Breast epithelium (tissue), 4 donors: ENCODE measurements around the gene RGS3. TPM values are rescaled to one million over a fixed set of nuclear protein-coding genes. Genes with fewer than 3 reads are reported as not detected.

Source experiments
- DNase-seq, 2 donors: peaks; one replicate each; pipeline ENCODE4 v3.0.0-alpha.2; 2019; ENCODE audit warnings: low spot score in 2 of 2
- H3K27ac ChIP-seq, 2 donors: fragments of 200-600 bp; sonication (generic) in 1 of 2; one replicate each; pipeline ENCODE4 v1.5.1; 2016 to 2019; ENCODE audit warnings: mild to moderate bottlenecking in 1 of 2
- H3K27me3 ChIP-seq, 2 donors: fragments of 200-600 bp; sonication (generic) in 1 of 2; one replicate each; pipeline versions ENCODE4 v1.5.1 to v1.6.0; 2017 to 2019; ENCODE audit warnings: control low read depth in 1 of 2, mild to moderate bottlenecking in 1 of 2
- H3K36me3 ChIP-seq: fragments of 200-600 bp; one replicate; pipeline ENCODE4 v1.5.1; 2019
- H3K4me1 ChIP-seq, 2 donors: fragments of 200-600 bp; sonication (generic); one replicate each; pipeline ENCODE4 v1.5.1; 2016 to 2019; ENCODE audit warnings: control low read depth in 1 of 2
- H3K4me3 ChIP-seq, 3 donors: fragments of 200-600 bp; sonication (generic); 1 replicate in 2 of 3; 2 replicates in 1 of 3; pipeline ENCODE4 v1.5.1; 2016 to 2019; ENCODE audit warnings: mild to moderate bottlenecking in 3 of 3, moderate library complexity in 2 of 3
- H3K9me3 ChIP-seq, 2 donors: fragments of 200-600 bp; sonication (generic) in 1 of 2; one replicate each; pipeline ENCODE4 v1.5.1; 2016 to 2019; ENCODE audit warnings: control low read depth in 1 of 2
- CTCF ChIP-seq, 3 donors: fragments of 450-650 bp; IDR thresholded peaks; one replicate each; pipeline ENCODE4 v1.5.1; 2016 to 2017; ENCODE audit warnings: antibody characterized with exemption in 3 of 3, mild to moderate bottlenecking in 3 of 3, moderate library complexity in 3 of 3
- POLR2A ChIP-seq: fragments of 450-650 bp; IDR thresholded peaks from one replicate; pipeline ENCODE4 v1.6.1; 2016; ENCODE audit warnings: antibody characterized with exemption, mild to moderate bottlenecking, moderate library complexity
- POLR2AphosphoS5 ChIP-seq, 3 donors: sonication (generic); formaldehyde crosslinking; IDR thresholded peaks; one replicate each; pipeline ENCODE4 v1.6.1; 2017; ENCODE audit warnings: antibody characterized with exemption in 3 of 3
- intact Hi-C: fragments of 100-400 bp; cut with DNase I; formaldehyde crosslinking; loops from one replicate; pipeline ENCODE4 v1.15.1; 2023; ENCODE audit warnings: low total_unique reads
- total RNA-seq, 3 donors: library from RNA; depleted of rRNA; stranded (reverse); fragments of >200 nt; gene quantifications; one replicate each; pipeline ENCODE4 v1.1.0, GENCODE V29; 2016

RGS3 gene
- total RNA-seq, 3 donors from 2014 or later: 31.7 to 49.0 (median 35.4) TPM

GRCh38 chr9:113523421-113524141, 60.1 kb downstream of the RGS3 start:
- no peaks in the 10 kb centered on the region for H3K4me1 ChIP-seq
- H3K27ac ChIP-seq: peak overlapping the region in 1 of 2 donors; percentile 67
- no peaks in the 10 kb centered on the region for H3K9me3 ChIP-seq
- no peak for TF ChIP-seq CTCF (IDR thresholded peaks at IDR 0.05)
- no peak for TF ChIP-seq POLR2A
- no peak for TF ChIP-seq POLR2AphosphoS5 (IDR thresholded peaks at IDR 0.05)
- no peaks in the 10 kb centered on the region for H3K36me3 ChIP-seq
- DNase-seq: no peak
- no peaks in the 10 kb centered on the region for H3K27me3 ChIP-seq
- intact Hi-C loops: no loop called here
- peak overlapping the region in 1 of 3 donors; percentile 39 for H3K4me3 ChIP-seq

GRCh38 chr9:113524468-113524867, 60.9 kb downstream of the RGS3 start:
- Histone ChIP-seq H3K4me3 (no peak overlapping the region), H3K36me3 (no peaks in the 10 kb centered on the region), H3K4me1 (no peaks in the 10 kb centered on the region), H3K27me3 (no peaks in the 10 kb centered on the region), H3K27ac (peak overlapping the region in 1 of 2 donors; percentile 67), H3K9me3 (no peaks in the 10 kb centered on the region)
- intact Hi-C loops: no loop called here
- DNase-seq: no peak
- TF ChIP-seq POLR2A: no peak
- TF ChIP-seq CTCF (IDR thresholded peaks at IDR 0.05): no peak
- no peak for TF ChIP-seq POLR2AphosphoS5 (IDR thresholded peaks at IDR 0.05)

GRCh38 chr9:113525205-113525604, 61.7 kb downstream of the RGS3 start:
- Histone ChIP-seq H3K4me3 (no peak overlapping the region), H3K4me1 (no peaks in the 10 kb centered on the region), H3K36me3 (no peaks in the 10 kb centered on the region), H3K27me3 (no peaks in the 10 kb centered on the region), H3K27ac (no peak overlapping the region), H3K9me3 (no peaks in the 10 kb centered on the region)
- DNase-seq: no peak
- intact Hi-C loops: no loop called here
- no peak for TF ChIP-seq POLR2AphosphoS5 (IDR thresholded peaks at IDR 0.05)
- no peak for TF ChIP-seq CTCF (IDR thresholded peaks at IDR 0.05)
- TF ChIP-seq POLR2A: no peak

- no peak for DNase-seq
- intact Hi-C loops: no loop called here
- no peak overlapping the region for H3K4me3 ChIP-seq
- H3K27ac ChIP-seq: no peak overlapping the region
- no peaks in the 10 kb centered on the region for H3K9me3 ChIP-seq
- H3K27me3 ChIP-seq: no peaks in the 10 kb centered on the region
- no peaks in the 10 kb centered on the region for H3K4me1 ChIP-seq
- no peaks in the 10 kb centered on the region for H3K36me3 ChIP-seq
- TF ChIP-seq POLR2A (no peak), CTCF (IDR thresholded peaks at IDR 0.05) (no peak), POLR2AphosphoS5 (IDR thresholded peaks at IDR 0.05) (no peak)
Observed at GRCh38 chr9:113525831-113526230, 62.3 kb downstream of the RGS3 start.

GRCh38 chr9:113526231-113526746, 62.8 kb downstream of the RGS3 start:
- intact Hi-C loops: no loop called here
- no peak overlapping the region for H3K4me3 ChIP-seq
- H3K27me3 ChIP-seq: no peaks in the 10 kb centered on the region
- no peak for TF ChIP-seq CTCF (IDR thresholded peaks at IDR 0.05)
- TF ChIP-seq POLR2AphosphoS5 (IDR thresholded peaks at IDR 0.05): no peak
- no peak for TF ChIP-seq POLR2A
- H3K4me1 ChIP-seq: no peaks in the 10 kb centered on the region
- no peak overlapping the region for H3K27ac ChIP-seq
- H3K9me3 ChIP-seq: no peaks in the 10 kb centered on the region
- DNase-seq: no peak
- no peaks in the 10 kb centered on the region for H3K36me3 ChIP-seq
